ENCODE data around the gene SAMD9L.

DNA sequence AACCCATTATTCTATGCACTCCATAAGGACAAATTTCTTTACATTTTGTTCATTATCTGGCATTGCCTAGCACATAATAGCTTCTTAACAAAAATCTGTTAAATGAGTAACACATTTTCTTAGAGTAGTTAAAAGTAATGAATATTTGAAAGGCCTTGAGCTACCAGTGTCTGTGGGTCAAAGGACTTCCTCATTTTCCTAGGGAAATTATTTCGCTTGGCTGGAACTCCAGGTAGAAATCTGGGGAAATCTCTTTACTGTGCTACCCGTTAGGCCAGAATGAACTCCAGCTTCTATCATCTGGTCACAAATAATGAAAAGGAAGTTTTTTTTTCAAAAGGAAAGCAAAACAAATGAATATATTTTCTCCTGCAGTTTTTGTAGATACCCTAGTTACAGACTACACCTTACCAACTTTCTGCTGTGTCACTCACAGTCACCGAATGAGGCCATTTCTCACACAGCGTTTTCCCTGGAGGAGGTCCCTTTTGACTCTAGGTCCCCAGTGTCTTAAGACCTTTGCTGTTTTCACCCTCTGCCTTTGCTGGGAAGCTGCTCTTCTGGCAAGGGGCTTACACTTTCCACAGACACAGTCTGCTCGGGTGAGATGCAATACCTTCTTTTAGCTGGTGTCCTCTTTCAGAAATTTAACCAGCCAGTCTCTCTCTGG lies 1.6 kb downstream of the SAMD9L start:
- TF ChIP-seq, protein P1, sequence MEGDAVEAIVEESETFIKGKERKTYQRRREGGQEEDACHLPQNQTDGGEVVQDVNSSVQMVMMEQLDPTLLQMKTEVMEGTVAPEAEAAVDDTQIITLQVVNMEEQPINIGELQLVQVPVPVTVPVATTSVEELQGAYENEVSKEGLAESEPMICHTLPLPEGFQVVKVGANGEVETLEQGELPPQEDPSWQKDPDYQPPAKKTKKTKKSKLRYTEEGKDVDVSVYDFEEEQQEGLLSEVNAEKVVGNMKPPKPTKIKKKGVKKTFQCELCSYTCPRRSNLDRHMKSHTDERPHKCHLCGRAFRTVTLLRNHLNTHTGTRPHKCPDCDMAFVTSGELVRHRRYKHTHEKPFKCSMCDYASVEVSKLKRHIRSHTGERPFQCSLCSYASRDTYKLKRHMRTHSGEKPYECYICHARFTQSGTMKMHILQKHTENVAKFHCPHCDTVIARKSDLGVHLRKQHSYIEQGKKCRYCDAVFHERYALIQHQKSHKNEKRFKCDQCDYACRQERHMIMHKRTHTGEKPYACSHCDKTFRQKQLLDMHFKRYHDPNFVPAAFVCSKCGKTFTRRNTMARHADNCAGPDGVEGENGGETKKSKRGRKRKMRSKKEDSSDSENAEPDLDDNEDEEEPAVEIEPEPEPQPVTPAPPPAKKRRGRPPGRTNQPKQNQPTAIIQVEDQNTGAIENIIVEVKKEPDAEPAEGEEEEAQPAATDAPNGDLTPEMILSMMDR (conservative IDR thresholded peaks at IDR 0.05; ENCODE audit: low read depth, low read length): no peak
- TF ChIP-seq EZH2 (IDR thresholded peaks at IDR 0.05; ENCODE audit: borderline replicate concordance, low read depth, low read length, poor library complexity, severe bottlenecking): no peak

All from A673 (cell line).